Loucy (cell line): ENCODE data around the gene RNASEH2A.

Experiments
- H2AFZ ChIP-seq: fragments of 200-600 bp; sonication (generic); 2 replicates; pipeline ENCODE4 v1.6.0; 2016; ENCODE audit warnings: antibody characterized with exemption, mild to moderate bottlenecking, low read length, moderate library complexity
- H3F3A ChIP-seq: fragments of 200-600 bp; 2 replicates; pipeline ENCODE4 v1.6.0; 2016; ENCODE audit warnings: antibody characterized with exemption, low read depth, mild to moderate bottlenecking
- H3K27me3 ChIP-seq: fragments of 200-600 bp; sonication (generic); 2 replicates; pipeline ENCODE4 v1.6.1; 2014; ENCODE audit warnings: low read length, mild to moderate bottlenecking; ENCODE audit not compliant: insufficient read depth, poor library complexity, severe bottlenecking
- H3K36me3 ChIP-seq: fragments of 200-600 bp; sonication (generic); 2 replicates; pipeline ENCODE4 v1.6.1; 2016; ENCODE audit warnings: low read length; ENCODE audit not compliant: insufficient read depth
- H3K4me1 ChIP-seq: fragments of 200-600 bp; sonication (generic); 2 replicates; pipeline ENCODE4 v1.5.1; 2014; ENCODE audit warnings: low read length, mild to moderate bottlenecking; ENCODE audit not compliant: insufficient read depth, poor library complexity, severe bottlenecking
- H3K4me2 ChIP-seq: fragments of 200-600 bp; sonication (generic); 2 replicates; pipeline ENCODE4 v1.6.0; 2014; ENCODE audit warnings: antibody characterized with exemption, low read length, low read depth, mild to moderate bottlenecking; ENCODE audit not compliant: poor library complexity, severe bottlenecking
- H3K4me3 ChIP-seq: fragments of 200-600 bp; sonication (generic); 2 replicates; pipeline ENCODE4 v1.5.1; 2014; ENCODE audit warnings: low read length, mild to moderate bottlenecking, mixed read lengths; ENCODE audit not compliant: poor library complexity, severe bottlenecking
- H3K79me2 ChIP-seq: fragments of 200-600 bp; sonication (generic); 2 replicates; pipeline ENCODE4 v1.6.1; 2014; ENCODE audit warnings: low read length; ENCODE audit not compliant: insufficient read depth
- H3K9ac ChIP-seq: fragments of 200-600 bp; sonication (generic); 2 replicates; pipeline ENCODE4 v1.6.0; 2014; ENCODE audit warnings: mild to moderate bottlenecking, low read depth, low read length, moderate library complexity; ENCODE audit not compliant: poor library complexity, severe bottlenecking
- H3K9me2 ChIP-seq: fragments of 200-600 bp; sonication (generic); replicated peaks from 2 replicates; pipeline ENCODE4 v1.6.1; 2016; ENCODE audit warnings: low read depth, low read length, mixed read lengths
- H3K9me3 ChIP-seq: fragments of 200-600 bp; sonication (generic); 2 replicates; pipeline ENCODE4 v1.6.1; 2014; ENCODE audit warnings: mild to moderate bottlenecking, antibody characterized with exemption, low read length, low read depth; ENCODE audit not compliant: insufficient read depth
- H4K20me1 ChIP-seq: fragments of 200-600 bp; sonication (generic); 2 replicates; pipeline ENCODE4 v1.6.0; 2014; ENCODE audit warnings: antibody characterized with exemption, low read length, mild to moderate bottlenecking; ENCODE audit not compliant: insufficient read depth, poor library complexity, severe bottlenecking
- EZH2phosphoT487 ChIP-seq: fragments of 200-600 bp; IDR thresholded peaks from 2 replicates; pipeline ENCODE4 v1.6.1; 2018; ENCODE audit warnings: antibody characterized with exemption, mild to moderate bottlenecking, moderate library complexity, borderline replicate concordance
- TF ChIP-seq, protein P1 (sequence below): fragments of 200-600 bp; sonication (generic); conservative IDR thresholded peaks from 2 replicates; pipeline ENCODE4 v1.5.1; 2014; ENCODE audit warnings: mild to moderate bottlenecking, antibody characterized with exemption, low read length

Gene RNASEH2A

GRCh38 chr19:12786141-12786870, 20.1 kb upstream of the RNASEH2A start:
- Histone ChIP-seq H4K20me1 (no peaks in the 10 kb centered on the region), H2AFZ (no peak overlapping the region)

GRCh38 chr19:12786952-12787351, 19.4 kb upstream of the RNASEH2A start:
- Histone ChIP-seq H3K36me3 (no peaks in the 10 kb centered on the region), H3K4me3 (no peak overlapping the region), H3K9me2 (no peaks in the 10 kb centered on the region), H2AFZ (no peak overlapping the region), H3K9me3 (no peaks in the 10 kb centered on the region), H3K79me2 (peaks cover 8% of the 10 kb centered on the region; the same call in 1 of the 2 replicates), H3K9ac (no peak overlapping the region), H3K4me1 (peaks cover 34% of the 10 kb centered on the region), H4K20me1 (no peaks in the 10 kb centered on the region), H3K27me3 (no peaks in the 10 kb centered on the region), H3F3A (no peaks in the 10 kb centered on the region; the same call in 1 of the 2 replicates), H3K4me2 (no peak overlapping the region)
- no peak for TF ChIP-seq EZH2phosphoT487
- TF ChIP-seq, protein P1, sequence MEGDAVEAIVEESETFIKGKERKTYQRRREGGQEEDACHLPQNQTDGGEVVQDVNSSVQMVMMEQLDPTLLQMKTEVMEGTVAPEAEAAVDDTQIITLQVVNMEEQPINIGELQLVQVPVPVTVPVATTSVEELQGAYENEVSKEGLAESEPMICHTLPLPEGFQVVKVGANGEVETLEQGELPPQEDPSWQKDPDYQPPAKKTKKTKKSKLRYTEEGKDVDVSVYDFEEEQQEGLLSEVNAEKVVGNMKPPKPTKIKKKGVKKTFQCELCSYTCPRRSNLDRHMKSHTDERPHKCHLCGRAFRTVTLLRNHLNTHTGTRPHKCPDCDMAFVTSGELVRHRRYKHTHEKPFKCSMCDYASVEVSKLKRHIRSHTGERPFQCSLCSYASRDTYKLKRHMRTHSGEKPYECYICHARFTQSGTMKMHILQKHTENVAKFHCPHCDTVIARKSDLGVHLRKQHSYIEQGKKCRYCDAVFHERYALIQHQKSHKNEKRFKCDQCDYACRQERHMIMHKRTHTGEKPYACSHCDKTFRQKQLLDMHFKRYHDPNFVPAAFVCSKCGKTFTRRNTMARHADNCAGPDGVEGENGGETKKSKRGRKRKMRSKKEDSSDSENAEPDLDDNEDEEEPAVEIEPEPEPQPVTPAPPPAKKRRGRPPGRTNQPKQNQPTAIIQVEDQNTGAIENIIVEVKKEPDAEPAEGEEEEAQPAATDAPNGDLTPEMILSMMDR, result no peak

More at GRCh38 chr19:12786141-12786870, 20.1 kb upstream of the RNASEH2A start:
- Histone ChIP-seq H3K4me3 (no peak overlapping the region), H3K79me2 (peaks cover 4% of the 10 kb centered on the region; the same call in 1 of the 2 replicates), H3K9ac (peak overlapping the region; percentile 51), H3K4me1 (peaks cover 30% of the 10 kb centered on the region), H3F3A (no peaks in the 10 kb centered on the region; the same call in 1 of the 2 replicates), H3K36me3 (no peaks in the 10 kb centered on the region), H3K27me3 (no peaks in the 10 kb centered on the region), H3K9me3 (no peaks in the 10 kb centered on the region), H3K4me2 (no peak overlapping the region), H3K9me2 (no peaks in the 10 kb centered on the region)
- no peak for TF ChIP-seq EZH2phosphoT487
- TF ChIP-seq, protein P1, result no peak

- H3K36me3 ChIP-seq, result no peaks in the 10 kb centered on the region
- H3K4me2 ChIP-seq, result no peak overlapping the region
- peaks cover 12% of the 10 kb centered on the region for H3K79me2 ChIP-seq
- H3F3A ChIP-seq, result no peaks in the 10 kb centered on the region; the same call in 1 of the 2 replicates
- H3K9me3 ChIP-seq, result no peaks in the 10 kb centered on the region
- peaks cover 31% of the 10 kb centered on the region for H3K4me1 ChIP-seq
- H3K9me2 ChIP-seq, result no peaks in the 10 kb centered on the region
- H4K20me1 ChIP-seq, result no peaks in the 10 kb centered on the region
- no peak overlapping the region for H2AFZ ChIP-seq
- H3K27me3 ChIP-seq, result no peaks in the 10 kb centered on the region
- no peak overlapping the region for H3K4me3 ChIP-seq
- H3K9ac ChIP-seq, result no peak overlapping the region
- TF ChIP-seq, protein P1, result no peak
- no peak for TF ChIP-seq EZH2phosphoT487
Observed at GRCh38 chr19:12787458-12787857, 18.9 kb upstream of the RNASEH2A start.
